ENCODE measurements around the gene LIN9.

- no peak for TF ChIP-seq CHD4 (IDR thresholded peaks at IDR 0.05)
- TF ChIP-seq CTCF (IDR thresholded peaks at IDR 0.05 in 2 of 3, conservative IDR thresholded peaks at IDR 0.05 in 1 of 3; ENCODE audit: control insufficient read depth in 2 of 3, extremely low read depth in 1 of 3, insufficient read depth in 1 of 3, low read depth in 3 of 3, low read length in 3 of 3), result no peak
- TF ChIP-seq EZH2 (IDR thresholded peaks at IDR 0.05; ENCODE audit: borderline replicate concordance, control insufficient read depth, low read depth, low read length), result no peak
- no peak for TF ChIP-seq POLR2AphosphoS2 (IDR thresholded peaks at IDR 0.05; ENCODE audit: low read depth, low read length)
- no peak for TF ChIP-seq USF1 (IDR thresholded peaks at IDR 0.05; ENCODE audit: borderline replicate concordance, extremely low read length, insufficient read depth, low read depth, low read length)
- TF ChIP-seq CHD1 (IDR thresholded peaks at IDR 0.05; ENCODE audit: low read depth, low read length), result no peak
- no peak for TF ChIP-seq POLR2AphosphoS5 (IDR thresholded peaks at IDR 0.05; ENCODE audit: low read length)
- TF ChIP-seq CEBPB (IDR thresholded peaks at IDR 0.05; ENCODE audit: borderline replicate concordance in 1 of 2, low read depth in 2 of 2, low read length in 2 of 2), result no peak
- TF ChIP-seq E4F1 (IDR thresholded peaks at IDR 0.05; ENCODE audit: borderline replicate concordance, partially characterized antibody), result no peak
- no peak for TF ChIP-seq NR2C1 (IDR thresholded peaks at IDR 0.05)
- TF ChIP-seq HDAC2 (IDR thresholded peaks at IDR 0.05), result no peak
- TF ChIP-seq GABPA (IDR thresholded peaks at IDR 0.05; ENCODE audit: low read depth), result no peak
These were observed 69.5 kb downstream of the LIN9 start for GRCh38 chr1:226239421-226239820.

All from GM12878 (cell line).